Osteocyte (in vitro differentiated cells): ENCODE results near the gene PTPN11. TPM values are rescaled to one million over a fixed set of nuclear protein-coding genes. Genes with fewer than 3 reads are reported as not detected.

Experiments
- DNase-seq: peaks from one replicate; pipeline ENCODE4 v3.0.0; 2021; ENCODE audit warnings: mixed read lengths; ENCODE audit not compliant: unreplicated experiment; ENCODE audit errors: extremely low spot score
- H3K27ac Mint-ChIP-seq: one replicate; pipeline ENCODE4 v1.8.0; 2021; ENCODE audit warnings: mild to moderate bottlenecking, mixed read lengths; ENCODE audit not compliant: unreplicated experiment
- H3K27me3 Mint-ChIP-seq: one replicate; pipeline ENCODE4 v1.8.0; 2021; ENCODE audit warnings: mixed read lengths; ENCODE audit not compliant: unreplicated experiment
- H3K36me3 Mint-ChIP-seq: one replicate; pipeline ENCODE4 v1.8.0; 2021; ENCODE audit warnings: mixed read lengths; ENCODE audit not compliant: unreplicated experiment
- H3K4me1 Mint-ChIP-seq: one replicate; pipeline ENCODE4 v1.8.0; 2021; ENCODE audit warnings: mixed read lengths; ENCODE audit not compliant: unreplicated experiment
- H3K4me3 Mint-ChIP-seq: one replicate; pipeline ENCODE4 v1.8.0; 2021; ENCODE audit warnings: mild to moderate bottlenecking, moderate library complexity, mixed read lengths; ENCODE audit not compliant: unreplicated experiment
- H3K9me3 Mint-ChIP-seq: one replicate; pipeline ENCODE4 v1.8.0; 2021; ENCODE audit warnings: mixed read lengths; ENCODE audit not compliant: unreplicated experiment
- long read RNA-seq: library from polyadenylated mRNA; unstranded; transcript quantifications from one replicate; pipeline ENCODE4 v2.0.0, GENCODE V29; 2021
- total RNA-seq: library from RNA; stranded (reverse); gene quantifications from 2 replicates; pipeline ENCODE4 v1.2.1, GENCODE V29; 2021
- TF ChIP-seq, protein P1 (sequence below): fragments of 200-600 bp; sonication (generic); IDR thresholded peaks from 2 replicates; pipeline ENCODE4 v1.5.0; 2021; ENCODE audit warnings: antibody characterized with exemption, mild to moderate bottlenecking, moderate library complexity

The PTPN11 gene
- total RNA-seq = 102 and 107 TPM in 2 replicates
- long read RNA-seq, full-length matches to known transcripts = 1 of 54 reads
- long read RNA-seq, partial matches to known transcripts = 50 of 54 reads
- long read RNA-seq, other reads (novel, unspliced or antisense) = 3 of 54 reads

DNA sequence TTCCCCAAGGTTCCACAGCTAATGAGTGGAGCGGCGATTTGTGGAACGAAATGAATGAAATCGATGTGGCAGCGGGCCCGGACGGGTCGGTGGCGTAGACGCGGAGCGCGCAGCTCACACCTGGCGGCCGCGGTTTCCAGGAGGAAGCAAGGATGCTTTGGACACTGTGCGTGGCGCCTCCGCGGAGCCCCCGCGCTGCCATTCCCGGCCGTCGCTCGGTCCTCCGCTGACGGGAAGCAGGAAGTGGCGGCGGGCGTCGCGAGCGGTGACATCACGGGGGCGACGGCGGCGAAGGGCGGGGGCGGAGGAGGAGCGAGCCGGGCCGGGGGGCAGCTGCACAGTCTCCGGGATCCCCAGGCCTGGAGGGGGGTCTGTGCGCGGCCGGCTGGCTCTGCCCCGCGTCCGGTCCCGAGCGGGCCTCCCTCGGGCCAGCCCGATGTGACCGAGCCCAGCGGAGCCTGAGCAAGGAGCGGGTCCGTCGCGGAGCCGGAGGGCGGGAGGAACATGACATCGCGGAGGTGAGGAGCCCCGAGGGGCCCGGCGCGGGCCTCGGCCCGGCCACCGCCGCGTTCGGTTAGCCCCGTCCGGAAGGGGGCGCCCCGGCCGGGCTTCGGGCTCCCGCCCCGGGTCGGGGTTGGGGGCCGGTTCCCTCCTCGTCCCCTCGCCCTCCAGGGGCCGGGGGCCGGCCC lies at the start of gene PTPN11:
PTPN11 (plus strand) TSS at position 340 of the 689 bp plus-strand sequence; CDS start at position 505, 165 bp downstream.
- Mint-ChIP-seq H3K4me3 (peak within 1 kb of the TSS; percentile 89), H3K4me1 (peaks cover 33% of the 10 kb centered on the region), H3K36me3 (no peaks in the 10 kb centered on the region), H3K27me3 (peaks cover 7% of the 10 kb centered on the region), H3K9me3 (no peaks in the 10 kb centered on the region), H3K27ac (peak within 1 kb of the TSS; percentile 97)
- peak; percentile 96 for DNase-seq
- TF ChIP-seq, protein P1, sequence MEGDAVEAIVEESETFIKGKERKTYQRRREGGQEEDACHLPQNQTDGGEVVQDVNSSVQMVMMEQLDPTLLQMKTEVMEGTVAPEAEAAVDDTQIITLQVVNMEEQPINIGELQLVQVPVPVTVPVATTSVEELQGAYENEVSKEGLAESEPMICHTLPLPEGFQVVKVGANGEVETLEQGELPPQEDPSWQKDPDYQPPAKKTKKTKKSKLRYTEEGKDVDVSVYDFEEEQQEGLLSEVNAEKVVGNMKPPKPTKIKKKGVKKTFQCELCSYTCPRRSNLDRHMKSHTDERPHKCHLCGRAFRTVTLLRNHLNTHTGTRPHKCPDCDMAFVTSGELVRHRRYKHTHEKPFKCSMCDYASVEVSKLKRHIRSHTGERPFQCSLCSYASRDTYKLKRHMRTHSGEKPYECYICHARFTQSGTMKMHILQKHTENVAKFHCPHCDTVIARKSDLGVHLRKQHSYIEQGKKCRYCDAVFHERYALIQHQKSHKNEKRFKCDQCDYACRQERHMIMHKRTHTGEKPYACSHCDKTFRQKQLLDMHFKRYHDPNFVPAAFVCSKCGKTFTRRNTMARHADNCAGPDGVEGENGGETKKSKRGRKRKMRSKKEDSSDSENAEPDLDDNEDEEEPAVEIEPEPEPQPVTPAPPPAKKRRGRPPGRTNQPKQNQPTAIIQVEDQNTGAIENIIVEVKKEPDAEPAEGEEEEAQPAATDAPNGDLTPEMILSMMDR = peak; percentile 69

DNA sequence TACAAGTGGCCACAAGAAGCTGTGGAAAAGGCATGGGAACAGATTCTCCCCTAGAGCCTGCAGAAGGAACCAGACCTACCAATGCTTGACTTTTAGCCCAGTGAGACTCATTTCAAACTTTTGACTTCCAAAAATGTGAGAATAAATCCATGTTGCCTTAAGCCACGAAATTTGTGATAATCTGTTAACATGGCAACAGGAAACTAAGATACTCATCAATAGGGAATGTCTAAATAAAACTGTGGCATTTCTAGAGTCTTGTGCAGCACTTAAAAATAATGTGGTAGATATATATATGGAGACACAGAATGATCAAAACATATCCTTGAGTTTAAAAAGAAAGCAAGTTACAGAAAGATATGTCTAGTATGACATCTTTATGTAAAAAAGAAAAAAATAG lies 48.5 kb upstream of the PTPN11 start:
- H3K27me3 Mint-ChIP-seq = no peaks in the 10 kb centered on the region
- peaks cover 3% of the 10 kb centered on the region for H3K36me3 Mint-ChIP-seq
- no peak overlapping the region for H3K4me3 Mint-ChIP-seq
- TF ChIP-seq, protein P1 = no peak
- H3K9me3 Mint-ChIP-seq = peaks cover 4% of the 10 kb centered on the region
- peak overlapping the region; percentile 4 for H3K27ac Mint-ChIP-seq
- DNase-seq = no peak
- H3K4me1 Mint-ChIP-seq = peaks cover 26% of the 10 kb centered on the region

DNA sequence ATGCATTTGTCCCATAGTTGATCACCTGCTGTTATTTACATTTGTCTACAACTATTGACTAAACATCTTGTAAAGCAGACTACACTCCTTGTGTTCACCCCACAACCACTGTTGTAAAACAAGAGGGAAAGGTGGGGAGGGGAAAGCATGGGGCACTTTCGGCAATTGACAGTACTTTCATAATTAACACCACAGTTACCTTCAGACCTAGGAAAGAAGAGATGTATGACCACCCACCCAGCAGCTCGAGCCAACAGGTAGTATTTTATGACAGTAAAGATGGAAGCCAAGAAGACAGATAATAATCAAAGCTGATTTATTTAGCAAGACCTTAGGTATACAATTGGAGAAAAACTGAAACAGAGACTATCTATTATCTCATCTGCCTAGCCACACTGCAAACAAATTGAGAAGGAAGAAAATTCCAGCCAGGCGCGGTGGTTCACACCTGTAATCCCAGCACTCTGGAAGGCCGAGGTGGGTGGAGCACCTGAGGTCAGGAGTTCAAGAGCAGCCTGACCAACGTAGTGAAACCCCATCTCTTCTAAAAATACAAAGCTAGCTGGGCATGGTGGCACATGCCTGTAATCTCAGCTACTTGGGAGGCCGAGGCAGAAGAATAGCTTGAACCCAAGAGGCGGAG lies 47.8 kb upstream of the PTPN11 start:
- Mint-ChIP-seq H3K4me3 (no peak overlapping the region), H3K27me3 (no peaks in the 10 kb centered on the region), H3K36me3 (peaks cover 3% of the 10 kb centered on the region), H3K27ac (no peak overlapping the region), H3K9me3 (peaks cover 4% of the 10 kb centered on the region), H3K4me1 (peaks cover 24% of the 10 kb centered on the region)
- TF ChIP-seq, protein P1 = no peak
- no peak for DNase-seq

DNA sequence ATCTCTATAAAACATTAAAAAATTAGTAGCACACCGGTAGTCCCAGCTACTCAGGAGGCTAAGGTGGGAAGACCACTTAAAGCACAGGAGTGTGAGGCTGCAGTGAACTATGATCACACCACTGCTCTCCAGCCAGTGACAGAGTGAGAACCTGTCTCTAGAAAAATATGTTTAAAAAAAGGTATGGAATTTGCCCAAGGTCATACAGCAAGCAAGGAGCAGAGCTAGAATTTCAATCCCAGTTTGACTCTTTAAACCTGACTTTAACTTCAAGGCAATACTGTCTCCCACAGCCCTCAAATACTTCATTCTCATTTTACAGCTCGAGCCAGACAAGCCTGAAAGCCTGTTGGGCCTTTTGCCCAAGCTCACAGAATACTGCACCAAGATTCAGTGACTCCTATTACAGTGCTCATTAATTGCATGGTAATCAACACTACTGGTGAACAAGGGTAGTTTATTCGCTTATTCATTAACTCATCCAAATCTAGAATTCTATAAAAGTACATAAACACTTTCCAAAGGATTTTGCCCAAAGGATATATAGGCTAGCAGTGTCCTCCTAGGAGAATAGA lies 44.5 kb upstream of the PTPN11 start:
- peak overlapping the region; percentile 32 for H3K27ac Mint-ChIP-seq
- peaks cover 31% of the 10 kb centered on the region for H3K4me1 Mint-ChIP-seq
- TF ChIP-seq, protein P1 = no peak
- H3K9me3 Mint-ChIP-seq = peaks cover 4% of the 10 kb centered on the region
- no peaks in the 10 kb centered on the region for H3K27me3 Mint-ChIP-seq
- peaks cover 3% of the 10 kb centered on the region for H3K36me3 Mint-ChIP-seq
- no peak for DNase-seq
- H3K4me3 Mint-ChIP-seq = no peak overlapping the region

DNA sequence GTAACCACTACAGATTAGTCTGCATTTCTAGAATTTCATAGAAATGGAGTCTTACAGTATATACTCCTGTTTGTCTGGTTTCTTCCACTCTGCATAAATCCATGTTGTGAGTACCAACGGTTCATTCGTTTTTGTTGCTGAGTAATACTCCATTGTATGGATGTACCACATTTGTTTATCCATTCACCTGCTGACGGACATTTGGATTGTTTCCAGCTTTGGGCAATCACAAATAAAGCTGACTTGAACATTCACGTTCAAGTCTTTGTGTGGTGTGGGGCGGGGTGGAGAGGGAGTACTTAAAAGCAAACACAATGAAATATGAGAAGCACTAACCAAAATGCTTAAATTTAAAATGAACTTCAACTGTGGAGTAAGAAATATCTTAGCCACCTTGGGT lies 43.6 kb upstream of the PTPN11 start:
- Mint-ChIP-seq H3K9me3 (peaks cover 4% of the 10 kb centered on the region), H3K36me3 (peaks cover 3% of the 10 kb centered on the region), H3K4me1 (peaks cover 30% of the 10 kb centered on the region), H3K4me3 (no peak overlapping the region), H3K27ac (peak overlapping the region; percentile 28), H3K27me3 (no peaks in the 10 kb centered on the region)
- TF ChIP-seq, protein P1 = no peak
- no peak for DNase-seq
